Astrocyte of the spinal cord (primary cell): ENCODE results near the gene GREB1L.
"Not testable (repeated sequence)": the region's sequence is repeated elsewhere in the genome, so short reads cannot be mapped to it uniquely, and the experiment has no call there.

Experiments used
- DNase-seq: peaks from one replicate; pipeline ENCODE4 v3.0.0; 2011; ENCODE audit warnings: low read depth, low spot score
- H3K4me3 ChIP-seq: 2 replicates; pipeline ENCODE4 v1.5.1; 2011; ENCODE audit warnings: low read depth, mild to moderate bottlenecking, low read length, moderate library complexity
- in situ Hi-C: cut with HindIII; loops from 2 replicates; pipeline ENCODE4 v1.10.0; 2017; ENCODE audit warnings: low sequenced_read_pairs
- TF ChIP-seq, protein P1 (sequence below): IDR thresholded peaks from 2 replicates; pipeline ENCODE4 v1.5.1; 2012; ENCODE audit warnings: low read depth, mild to moderate bottlenecking, low read length, inconsistent platforms

GREB1L gene

DNA sequence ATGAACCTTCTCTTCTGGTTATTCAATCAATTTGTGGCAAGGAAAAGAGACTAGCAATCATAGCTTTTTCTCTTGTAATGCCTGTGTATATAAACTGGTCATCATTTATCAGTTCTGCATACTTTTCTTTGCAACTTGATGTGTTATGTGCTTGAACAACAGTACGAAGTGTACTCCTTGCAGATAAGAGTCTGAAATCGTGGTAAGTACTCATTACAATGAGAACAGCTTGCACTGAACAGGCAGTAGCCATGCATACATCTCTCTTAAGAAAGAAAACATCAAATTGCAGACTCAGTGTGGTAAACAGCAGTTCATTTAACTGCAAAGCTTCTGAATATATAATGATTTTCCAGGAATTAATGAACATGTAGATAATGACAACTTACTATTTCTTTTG is 64.3 kb downstream of the GREB1L start:
- H3K4me3 ChIP-seq: no peak overlapping the region
- DNase-seq: no peak
- TF ChIP-seq, protein P1, sequence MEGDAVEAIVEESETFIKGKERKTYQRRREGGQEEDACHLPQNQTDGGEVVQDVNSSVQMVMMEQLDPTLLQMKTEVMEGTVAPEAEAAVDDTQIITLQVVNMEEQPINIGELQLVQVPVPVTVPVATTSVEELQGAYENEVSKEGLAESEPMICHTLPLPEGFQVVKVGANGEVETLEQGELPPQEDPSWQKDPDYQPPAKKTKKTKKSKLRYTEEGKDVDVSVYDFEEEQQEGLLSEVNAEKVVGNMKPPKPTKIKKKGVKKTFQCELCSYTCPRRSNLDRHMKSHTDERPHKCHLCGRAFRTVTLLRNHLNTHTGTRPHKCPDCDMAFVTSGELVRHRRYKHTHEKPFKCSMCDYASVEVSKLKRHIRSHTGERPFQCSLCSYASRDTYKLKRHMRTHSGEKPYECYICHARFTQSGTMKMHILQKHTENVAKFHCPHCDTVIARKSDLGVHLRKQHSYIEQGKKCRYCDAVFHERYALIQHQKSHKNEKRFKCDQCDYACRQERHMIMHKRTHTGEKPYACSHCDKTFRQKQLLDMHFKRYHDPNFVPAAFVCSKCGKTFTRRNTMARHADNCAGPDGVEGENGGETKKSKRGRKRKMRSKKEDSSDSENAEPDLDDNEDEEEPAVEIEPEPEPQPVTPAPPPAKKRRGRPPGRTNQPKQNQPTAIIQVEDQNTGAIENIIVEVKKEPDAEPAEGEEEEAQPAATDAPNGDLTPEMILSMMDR: no peak
- in situ Hi-C loops: no loop called here

DNA sequence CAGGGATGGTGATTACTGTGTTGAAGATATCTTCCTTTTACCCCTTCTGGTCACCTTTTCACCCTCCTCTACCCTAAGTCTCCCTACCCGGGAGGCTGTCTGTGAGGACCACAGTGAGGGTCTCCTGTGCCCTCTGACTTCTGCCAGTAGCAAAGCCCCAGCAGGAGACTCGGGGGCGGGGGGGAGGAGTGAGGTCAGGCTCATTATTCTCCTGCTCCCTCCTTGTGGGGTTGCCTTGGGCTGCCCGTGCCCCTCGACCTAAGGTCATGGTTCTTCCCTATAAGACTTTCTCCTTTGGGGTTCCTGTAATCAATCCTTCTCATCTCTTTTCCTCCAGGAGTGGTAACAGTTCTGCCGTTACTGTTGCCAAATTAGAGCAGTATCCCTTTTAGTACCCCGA is 65.5 kb downstream of the GREB1L start:
- DNase-seq: no peak
- TF ChIP-seq, protein P1: no peak
- H3K4me3 ChIP-seq: no peak overlapping the region
- in situ Hi-C loops: no loop called here

DNA sequence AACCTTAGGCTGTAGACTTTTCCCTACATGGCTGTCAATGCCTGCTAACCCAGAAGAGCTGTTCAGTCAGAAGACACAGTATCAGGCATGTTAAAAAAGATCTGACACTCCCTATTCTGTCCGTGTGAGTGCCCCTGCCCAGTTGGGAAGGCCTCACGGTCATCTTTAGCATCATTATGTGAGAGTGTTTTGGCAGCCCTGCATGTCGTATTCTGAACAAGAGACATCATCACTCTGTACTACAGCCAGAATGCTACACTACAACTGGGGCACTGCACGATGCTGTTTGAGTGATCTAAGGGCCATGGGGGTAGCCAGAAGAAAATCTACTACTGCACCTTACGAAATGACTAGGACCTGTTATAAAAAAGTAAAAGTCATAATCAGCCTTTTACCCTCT is 67.2 kb downstream of the GREB1L start:
- no peak overlapping the region for H3K4me3 ChIP-seq
- TF ChIP-seq, protein P1: no peak
- no peak for DNase-seq
- in situ Hi-C loops: no loop called here

DNA sequence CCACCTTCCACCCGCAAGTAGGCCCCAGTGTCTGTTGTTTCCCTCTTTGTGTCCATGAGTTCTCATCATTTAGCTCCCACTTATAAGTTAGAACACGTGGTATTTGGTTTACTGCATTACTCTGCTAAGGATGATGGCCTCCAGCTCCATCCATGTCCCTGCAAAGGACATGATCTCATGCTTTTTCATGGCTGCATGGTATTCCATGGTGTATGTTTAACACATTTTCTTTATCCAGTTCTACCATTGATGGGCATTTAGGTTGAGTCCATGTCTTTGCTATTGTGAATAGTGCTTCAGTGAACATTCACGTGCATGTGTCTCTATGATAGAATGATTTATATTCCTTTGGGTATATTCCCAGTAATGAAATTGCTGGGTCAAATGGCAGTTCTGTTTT is 69.9 kb downstream of the GREB1L start:
- in situ Hi-C loops: not testable (repeated sequence)

DNA sequence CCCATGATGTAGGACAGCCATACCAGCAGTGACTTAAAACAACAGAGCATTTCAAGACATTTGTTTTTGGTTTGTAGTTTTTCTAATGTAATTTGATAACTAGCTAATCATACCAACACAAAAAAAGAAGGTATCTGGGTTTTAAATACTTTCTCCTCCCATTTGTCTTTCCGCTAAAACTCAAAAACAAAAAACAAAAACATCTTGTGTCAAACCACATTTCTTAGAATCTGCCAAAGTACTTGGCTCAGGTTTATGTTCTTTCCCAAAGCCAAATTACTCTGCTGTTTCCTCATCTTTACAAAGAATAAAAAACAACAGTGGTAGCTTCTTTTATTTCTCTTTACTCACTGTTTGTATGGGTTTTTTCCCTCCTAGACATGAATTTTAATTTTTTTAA is 71.5 kb downstream of the GREB1L start:
- DNase-seq: no peak
- in situ Hi-C loops: no loop called here
- TF ChIP-seq, protein P1: no peak

More for the DNA sequence above, 69.9 kb downstream of the GREB1L start:
- not testable (repeated sequence) for DNase-seq, H3K4me3 ChIP-seq

DNA sequence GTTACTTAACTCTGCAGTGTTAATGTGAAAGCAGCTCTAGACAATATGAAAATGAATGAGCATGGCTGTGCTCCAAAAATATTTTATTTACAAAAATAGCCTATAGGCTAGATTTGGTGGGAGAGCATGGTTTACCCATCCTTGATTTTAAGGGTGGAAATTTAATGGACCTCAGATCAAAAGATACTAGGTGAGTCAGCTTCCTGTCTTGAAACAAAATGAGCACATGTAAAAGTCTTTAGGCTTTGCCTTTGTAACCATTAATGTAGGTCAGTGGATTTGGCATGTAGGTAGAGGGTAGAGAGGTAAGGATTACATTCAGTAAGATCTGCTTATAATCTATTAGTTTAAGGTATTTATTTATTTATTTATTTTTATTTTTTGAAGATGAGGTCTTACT is 72.7 kb downstream of the GREB1L start:
- DNase-seq: no peak
- TF ChIP-seq, protein P1: no peak
- H3K4me3 ChIP-seq: no peak overlapping the region
- in situ Hi-C loops: no loop called here

More for the DNA sequence above, 71.5 kb downstream of the GREB1L start:
- H3K4me3 ChIP-seq: no peak overlapping the region

DNA sequence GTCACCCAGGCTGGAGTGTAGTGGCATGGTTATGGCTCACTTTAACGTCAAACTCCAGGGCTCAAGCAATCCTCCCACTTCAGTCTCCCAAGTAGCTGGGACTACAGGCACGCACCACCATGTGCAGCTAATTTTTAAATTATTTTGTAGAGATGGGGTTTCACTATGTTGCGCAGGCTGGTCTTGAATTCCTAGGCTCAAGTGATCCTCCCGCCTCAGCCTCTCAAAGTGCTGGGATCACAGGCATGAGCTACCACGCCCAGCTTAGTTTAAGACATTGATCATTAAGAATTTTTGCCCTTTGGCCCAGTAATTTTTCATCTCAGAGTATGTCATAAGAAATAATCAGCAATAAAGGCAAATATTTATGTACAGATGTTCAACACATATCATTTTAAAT is 73.1 kb downstream of the GREB1L start:
- in situ Hi-C loops, H3K4me3 ChIP-seq, DNase-seq: not testable (repeated sequence)

DNA sequence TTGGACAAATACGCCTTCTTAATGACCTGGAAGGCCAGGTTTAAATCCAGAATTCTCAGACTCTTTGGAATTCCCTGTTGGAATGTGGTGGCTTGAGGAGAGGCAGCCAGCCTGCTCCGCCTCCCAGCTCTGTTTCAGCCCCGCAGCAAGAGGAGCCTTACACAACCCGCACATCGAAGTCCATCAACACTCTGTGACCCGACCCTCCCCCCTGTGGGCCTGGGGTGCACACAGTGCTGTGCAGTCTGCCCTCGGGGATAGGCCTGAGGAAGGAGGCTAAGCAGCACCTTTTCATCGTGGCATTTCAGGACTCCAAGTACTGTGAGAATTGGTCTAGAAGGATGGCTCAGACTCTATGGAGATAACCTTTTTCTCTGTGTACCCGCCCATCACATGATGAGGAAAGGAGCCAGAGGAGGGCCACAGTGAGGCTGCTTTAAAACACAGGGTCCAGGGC is 73.7 kb downstream of the GREB1L start:
- DNase-seq: no peak
- TF ChIP-seq, protein P1: no peak
- in situ Hi-C loops: no loop called here

More for the DNA sequence above, 73.7 kb downstream of the GREB1L start:
- H3K4me3 ChIP-seq: no peak overlapping the region
